ENCODE measurements around the gene OBP2A.
"Not testable (repeated sequence)": the region's sequence is repeated elsewhere in the genome, so short reads cannot be mapped to it uniquely, and the experiment has no call there.

OBP2A gene

DNA sequence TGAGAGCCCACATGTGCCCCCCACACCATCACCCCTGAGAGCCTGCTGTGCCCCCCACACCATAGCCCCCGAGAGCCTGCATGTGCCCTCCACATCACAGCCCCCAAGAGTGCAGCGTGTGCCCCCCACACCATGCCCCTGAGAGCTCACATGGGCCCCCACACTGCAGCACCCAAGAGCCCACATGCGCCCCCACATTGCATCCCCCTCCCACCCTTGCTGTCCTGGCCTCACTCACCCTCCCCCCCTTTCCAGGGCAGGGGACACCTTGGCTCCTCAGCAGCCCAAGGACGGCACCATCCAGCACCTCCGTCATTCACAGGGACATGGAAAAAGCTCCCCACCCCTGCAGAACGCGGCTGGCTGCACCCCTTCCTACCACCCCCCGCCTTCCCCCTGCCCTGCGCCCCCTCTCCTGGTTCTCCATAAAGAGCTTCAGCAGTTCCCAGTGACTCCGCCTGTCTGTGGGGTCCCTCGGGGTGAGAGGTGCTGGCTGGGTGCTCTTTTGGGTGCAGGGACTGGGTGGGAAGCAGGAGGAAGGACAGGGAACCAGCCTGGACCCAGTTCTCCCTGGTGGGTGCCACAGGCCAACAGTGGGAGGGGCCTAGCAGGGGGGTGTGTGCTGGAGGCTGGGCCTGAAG lies 19.7 kb upstream of the OBP2A start:
- TF ChIP-seq, protein P1, sequence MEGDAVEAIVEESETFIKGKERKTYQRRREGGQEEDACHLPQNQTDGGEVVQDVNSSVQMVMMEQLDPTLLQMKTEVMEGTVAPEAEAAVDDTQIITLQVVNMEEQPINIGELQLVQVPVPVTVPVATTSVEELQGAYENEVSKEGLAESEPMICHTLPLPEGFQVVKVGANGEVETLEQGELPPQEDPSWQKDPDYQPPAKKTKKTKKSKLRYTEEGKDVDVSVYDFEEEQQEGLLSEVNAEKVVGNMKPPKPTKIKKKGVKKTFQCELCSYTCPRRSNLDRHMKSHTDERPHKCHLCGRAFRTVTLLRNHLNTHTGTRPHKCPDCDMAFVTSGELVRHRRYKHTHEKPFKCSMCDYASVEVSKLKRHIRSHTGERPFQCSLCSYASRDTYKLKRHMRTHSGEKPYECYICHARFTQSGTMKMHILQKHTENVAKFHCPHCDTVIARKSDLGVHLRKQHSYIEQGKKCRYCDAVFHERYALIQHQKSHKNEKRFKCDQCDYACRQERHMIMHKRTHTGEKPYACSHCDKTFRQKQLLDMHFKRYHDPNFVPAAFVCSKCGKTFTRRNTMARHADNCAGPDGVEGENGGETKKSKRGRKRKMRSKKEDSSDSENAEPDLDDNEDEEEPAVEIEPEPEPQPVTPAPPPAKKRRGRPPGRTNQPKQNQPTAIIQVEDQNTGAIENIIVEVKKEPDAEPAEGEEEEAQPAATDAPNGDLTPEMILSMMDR (IDR thresholded peaks at IDR 0.05; ENCODE audit: borderline replicate concordance, extremely low read depth, low read length, poor library complexity, severe bottlenecking): no peak
- no peak for TF ChIP-seq EZH2 (IDR thresholded peaks at IDR 0.05; ENCODE audit: borderline replicate concordance, low read depth, low read length, severe bottlenecking)
- H3K79me2 ChIP-seq (ENCODE audit: insufficient read depth, low read length): no peaks in the 10 kb centered on the region
- H3K36me3 ChIP-seq (ENCODE audit: insufficient read depth, low read length): no peaks in the 10 kb centered on the region
- no peak overlapping the region for H3K4me2 ChIP-seq (ENCODE audit: insufficient read depth, low read length)
- no peak overlapping the region for H3K9ac ChIP-seq (ENCODE audit: low read depth, low read length)
- ATAC-seq (ENCODE audit: insufficient read depth, low read depth) (no peak), DNase-seq (no peak)
- H2AFZ ChIP-seq (ENCODE audit: low read depth, low read length): no peak overlapping the region
- H3K27ac ChIP-seq (ENCODE audit: low read length): no peak overlapping the region
- H3K4me3 ChIP-seq (ENCODE audit: low read depth in 1 of 2, low read length in 2 of 2): no peak overlapping the region
- no peaks in the 10 kb centered on the region for H3K9me3 ChIP-seq (ENCODE audit: insufficient read depth, low read length, severe bottlenecking)
- H3K27me3 ChIP-seq (ENCODE audit: insufficient read depth, low read length, poor library complexity): no peaks in the 10 kb centered on the region
- H3K4me1 ChIP-seq (ENCODE audit: insufficient read depth, low read length): no peaks in the 10 kb centered on the region
- no peaks in the 10 kb centered on the region for H4K20me1 ChIP-seq (ENCODE audit: insufficient read depth, low read length)

DNA sequence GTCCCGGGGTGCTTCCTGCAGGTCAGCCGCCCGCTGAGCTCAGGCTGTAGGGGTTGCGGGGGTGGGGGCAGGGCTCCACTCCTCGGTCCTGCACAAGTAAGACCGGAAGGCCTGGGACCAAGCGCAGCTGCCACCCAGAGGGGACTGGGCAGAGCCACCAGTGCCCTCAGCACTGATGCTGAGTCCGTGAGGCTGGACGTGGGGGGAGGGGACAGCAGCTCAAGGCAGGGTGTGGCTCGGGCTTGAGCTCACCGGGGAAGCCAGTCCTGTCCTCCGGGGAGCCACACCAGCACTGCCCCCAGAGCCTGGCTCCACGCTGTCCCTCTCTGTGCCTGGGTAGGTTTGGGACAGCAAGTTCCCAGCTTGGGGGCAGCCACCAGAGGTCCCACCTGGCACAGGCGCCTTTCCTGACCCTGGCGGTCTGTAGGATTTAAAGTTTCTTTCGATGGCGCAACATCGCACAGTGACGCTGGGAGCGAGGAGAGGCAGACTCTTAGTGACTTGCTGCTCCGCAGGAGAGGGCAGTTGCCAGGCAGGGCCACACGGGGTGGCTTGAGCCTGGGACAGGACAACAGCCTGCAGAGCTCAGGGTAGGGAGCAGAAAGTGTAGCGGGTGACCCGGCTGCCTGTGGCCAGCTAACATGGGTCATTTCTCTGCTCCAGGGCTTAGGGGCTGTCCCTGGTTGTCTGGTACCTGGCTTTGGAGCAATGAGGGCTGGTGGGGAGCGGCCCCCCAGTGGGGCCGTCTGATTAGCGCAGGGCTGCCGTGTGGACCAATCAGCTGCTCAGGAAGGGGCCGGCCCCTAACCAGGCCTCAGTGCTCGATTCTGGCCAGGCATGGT lies 19.0 kb upstream of the OBP2A start:
- Histone ChIP-seq H3K27ac (ENCODE audit: low read length) (no peak overlapping the region), H3K27me3 (ENCODE audit: insufficient read depth, low read length, poor library complexity) (no peaks in the 10 kb centered on the region), H3K4me3 (ENCODE audit: low read depth in 1 of 2, low read length in 2 of 2) (no peak overlapping the region), H3K4me1 (ENCODE audit: insufficient read depth, low read length) (no peaks in the 10 kb centered on the region), H3K9ac (ENCODE audit: low read depth, low read length) (no peak overlapping the region), H2AFZ (ENCODE audit: low read depth, low read length) (no peak overlapping the region), H4K20me1 (ENCODE audit: insufficient read depth, low read length) (no peaks in the 10 kb centered on the region), H3K9me3 (ENCODE audit: insufficient read depth, low read length, severe bottlenecking) (no peaks in the 10 kb centered on the region), H3K4me2 (ENCODE audit: insufficient read depth, low read length) (no peak overlapping the region), H3K36me3 (ENCODE audit: insufficient read depth, low read length) (no peaks in the 10 kb centered on the region), H3K79me2 (ENCODE audit: insufficient read depth, low read length) (no peaks in the 10 kb centered on the region)
- DNase-seq: no peak
- TF ChIP-seq, protein P1 (IDR thresholded peaks at IDR 0.05; ENCODE audit: borderline replicate concordance, extremely low read depth, low read length, poor library complexity, severe bottlenecking): no peak
- TF ChIP-seq EZH2 (IDR thresholded peaks at IDR 0.05; ENCODE audit: borderline replicate concordance, low read depth, low read length, severe bottlenecking): no peak
- no peak for ATAC-seq (ENCODE audit: insufficient read depth, low read depth)

DNA sequence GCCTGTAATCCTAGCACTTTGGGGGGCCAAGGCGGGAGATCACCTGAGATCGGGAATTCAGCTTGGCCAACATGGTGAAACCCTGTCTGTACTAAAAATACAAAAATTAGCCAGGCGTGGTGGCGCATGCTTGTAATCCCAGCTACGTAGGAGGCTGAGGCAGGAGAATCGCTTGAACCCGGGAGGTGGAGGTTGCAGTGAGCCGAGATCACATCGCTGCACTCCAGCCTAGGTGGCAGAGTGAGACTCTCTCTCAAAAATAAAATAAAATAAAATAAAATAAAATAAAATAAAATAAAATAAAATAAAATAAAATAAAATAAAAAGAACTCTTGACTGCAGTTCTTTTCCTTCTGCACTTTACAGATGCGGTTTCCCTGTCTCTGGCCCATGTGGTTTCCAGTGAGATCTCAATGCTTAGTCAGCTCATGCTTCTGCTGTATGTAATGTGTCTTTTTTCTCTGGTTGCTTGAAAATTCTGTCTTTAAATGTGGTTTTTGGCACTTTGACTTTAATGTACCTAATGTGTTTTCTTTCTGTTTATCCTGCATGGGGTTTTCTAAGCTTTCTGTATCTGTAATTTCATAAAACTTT lies 17.0 kb upstream of the OBP2A start:
- ATAC-seq (ENCODE audit: insufficient read depth, low read depth); H3K36me3 ChIP-seq (ENCODE audit: insufficient read depth, low read length); H3K4me3 ChIP-seq (ENCODE audit: low read depth in 1 of 2, low read length in 2 of 2); H3K27me3 ChIP-seq (ENCODE audit: insufficient read depth, low read length, poor library complexity); H3K9ac ChIP-seq (ENCODE audit: low read depth, low read length); H3K27ac ChIP-seq (ENCODE audit: low read length); H3K79me2 ChIP-seq (ENCODE audit: insufficient read depth, low read length); H4K20me1 ChIP-seq (ENCODE audit: insufficient read depth, low read length); DNase-seq; H3K4me2 ChIP-seq (ENCODE audit: insufficient read depth, low read length); H3K9me3 ChIP-seq (ENCODE audit: insufficient read depth, low read length, severe bottlenecking); H2AFZ ChIP-seq (ENCODE audit: low read depth, low read length); H3K4me1 ChIP-seq (ENCODE audit: insufficient read depth, low read length): not testable (repeated sequence)

DNA sequence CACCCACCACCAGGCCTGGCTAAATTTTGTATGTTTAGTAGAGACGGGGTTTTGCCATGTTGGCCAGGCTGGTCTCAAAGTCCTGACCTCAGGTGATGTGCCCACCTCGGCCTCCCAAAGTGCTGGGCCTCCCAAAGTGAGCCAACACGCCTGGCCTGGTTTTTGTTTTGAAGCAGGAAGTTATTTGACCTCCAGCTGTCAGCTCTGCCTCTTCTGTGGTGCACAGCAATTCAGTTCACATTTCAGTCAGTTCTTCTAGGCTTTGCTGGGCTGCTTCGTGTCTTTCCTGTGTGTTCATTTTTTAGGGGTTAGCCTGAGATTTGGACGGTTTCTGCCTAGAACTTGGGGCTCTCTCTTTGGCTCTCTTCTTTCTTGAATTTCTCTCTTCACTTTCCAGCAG lies 15.8 kb upstream of the OBP2A start:
- Histone ChIP-seq H4K20me1 (ENCODE audit: insufficient read depth, low read length) (no peaks in the 10 kb centered on the region), H3K4me2 (ENCODE audit: insufficient read depth, low read length) (no peak overlapping the region), H3K27me3 (ENCODE audit: insufficient read depth, low read length, poor library complexity) (peaks cover 3% of the 10 kb centered on the region), H3K36me3 (ENCODE audit: insufficient read depth, low read length) (no peaks in the 10 kb centered on the region), H3K9me3 (ENCODE audit: insufficient read depth, low read length, severe bottlenecking) (no peaks in the 10 kb centered on the region), H3K4me3 (ENCODE audit: low read depth in 1 of 2, low read length in 2 of 2) (no peak overlapping the region), H3K79me2 (ENCODE audit: insufficient read depth, low read length) (no peaks in the 10 kb centered on the region), H2AFZ (ENCODE audit: low read depth, low read length) (no peak overlapping the region), H3K4me1 (ENCODE audit: insufficient read depth, low read length) (no peaks in the 10 kb centered on the region), H3K9ac (ENCODE audit: low read depth, low read length) (no peak overlapping the region), H3K27ac (ENCODE audit: low read length) (no peak overlapping the region)
- DNase-seq (no peak), ATAC-seq (ENCODE audit: insufficient read depth, low read depth) (no peak)
- TF ChIP-seq EZH2 (IDR thresholded peaks at IDR 0.05; ENCODE audit: borderline replicate concordance, low read depth, low read length, severe bottlenecking): no peak
- TF ChIP-seq, protein P1 (IDR thresholded peaks at IDR 0.05; ENCODE audit: borderline replicate concordance, extremely low read depth, low read length, poor library complexity, severe bottlenecking): no peak

All from DND-41 (cell line).